ENCODE results near the gene CLEC9A.

CLEC9A gene

DNA sequence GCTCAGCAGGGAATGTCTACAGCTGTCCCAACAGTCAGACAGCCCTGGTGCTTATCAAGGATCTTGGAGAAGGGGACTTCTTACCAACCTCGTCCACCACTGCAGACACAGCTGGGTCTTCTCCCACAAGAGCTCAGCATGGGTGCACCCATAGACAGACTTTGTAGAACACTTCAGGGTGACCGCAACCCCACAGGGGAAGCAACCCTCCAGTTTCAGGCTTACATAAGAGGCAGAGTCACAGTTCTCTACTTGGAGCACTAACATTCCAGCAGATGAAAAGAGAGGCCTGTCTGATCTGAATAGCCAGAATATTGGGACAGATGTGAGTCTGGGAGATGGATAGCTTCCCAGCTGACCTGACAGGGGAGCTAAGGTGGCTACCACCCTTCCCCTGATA lies 71.8 kb downstream of the CLEC9A start:
- TF ChIP-seq, protein P1, sequence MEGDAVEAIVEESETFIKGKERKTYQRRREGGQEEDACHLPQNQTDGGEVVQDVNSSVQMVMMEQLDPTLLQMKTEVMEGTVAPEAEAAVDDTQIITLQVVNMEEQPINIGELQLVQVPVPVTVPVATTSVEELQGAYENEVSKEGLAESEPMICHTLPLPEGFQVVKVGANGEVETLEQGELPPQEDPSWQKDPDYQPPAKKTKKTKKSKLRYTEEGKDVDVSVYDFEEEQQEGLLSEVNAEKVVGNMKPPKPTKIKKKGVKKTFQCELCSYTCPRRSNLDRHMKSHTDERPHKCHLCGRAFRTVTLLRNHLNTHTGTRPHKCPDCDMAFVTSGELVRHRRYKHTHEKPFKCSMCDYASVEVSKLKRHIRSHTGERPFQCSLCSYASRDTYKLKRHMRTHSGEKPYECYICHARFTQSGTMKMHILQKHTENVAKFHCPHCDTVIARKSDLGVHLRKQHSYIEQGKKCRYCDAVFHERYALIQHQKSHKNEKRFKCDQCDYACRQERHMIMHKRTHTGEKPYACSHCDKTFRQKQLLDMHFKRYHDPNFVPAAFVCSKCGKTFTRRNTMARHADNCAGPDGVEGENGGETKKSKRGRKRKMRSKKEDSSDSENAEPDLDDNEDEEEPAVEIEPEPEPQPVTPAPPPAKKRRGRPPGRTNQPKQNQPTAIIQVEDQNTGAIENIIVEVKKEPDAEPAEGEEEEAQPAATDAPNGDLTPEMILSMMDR (IDR thresholded peaks at IDR 0.05; ENCODE audit: insufficient read depth, low read length, missing control alignments), result no peak
- DNase-seq (ENCODE audit: low read depth, low spot score), result no peak
- ChIA-PET POLR2A (no interaction called here), CTCF (interaction anchor here (0.8 to 1.2 kb wide), 2 partner anchors 12 to 51 kb away, joined by 3 read pairs; no protein-coding TSS in a partner anchor)
- H3K4me3 ChIP-seq (ENCODE audit: low read depth, low read length), result no peak overlapping the region

DNA sequence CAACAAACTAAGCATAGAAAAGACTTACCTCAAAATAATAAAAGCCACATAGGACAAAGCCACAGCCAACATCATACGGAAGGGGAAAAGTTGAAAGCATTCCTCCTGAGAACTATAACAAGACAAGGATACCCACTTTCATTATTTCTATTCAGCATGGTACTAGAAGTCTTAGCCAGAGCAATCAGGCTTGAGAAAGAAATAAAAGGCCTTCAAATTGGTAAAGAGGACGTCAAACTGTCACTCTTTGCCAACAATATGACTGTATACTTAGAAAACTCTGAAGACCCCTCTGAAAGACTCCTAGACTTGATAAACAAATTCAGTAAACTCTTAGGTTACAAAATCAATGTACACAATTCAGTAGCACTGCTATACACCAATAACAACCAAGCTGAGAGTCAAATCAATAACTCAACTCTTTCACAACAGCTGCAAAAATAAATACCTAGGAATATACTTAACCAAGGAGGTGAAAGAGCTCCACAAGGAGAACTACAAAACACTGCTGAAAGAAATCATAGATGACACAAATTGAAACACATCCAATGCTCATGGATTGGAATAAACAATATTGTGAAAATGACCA lies 79.9 kb downstream of the CLEC9A start:
- ChIA-PET POLR2A (no interaction called here), CTCF (no interaction called here)
- H3K4me3 ChIP-seq (ENCODE audit: low read depth, low read length), result no peak overlapping the region
- TF ChIP-seq, protein P1 (IDR thresholded peaks at IDR 0.05; ENCODE audit: insufficient read depth, low read length, missing control alignments), result no peak
- DNase-seq (ENCODE audit: low read depth, low spot score), result no peak

DNA sequence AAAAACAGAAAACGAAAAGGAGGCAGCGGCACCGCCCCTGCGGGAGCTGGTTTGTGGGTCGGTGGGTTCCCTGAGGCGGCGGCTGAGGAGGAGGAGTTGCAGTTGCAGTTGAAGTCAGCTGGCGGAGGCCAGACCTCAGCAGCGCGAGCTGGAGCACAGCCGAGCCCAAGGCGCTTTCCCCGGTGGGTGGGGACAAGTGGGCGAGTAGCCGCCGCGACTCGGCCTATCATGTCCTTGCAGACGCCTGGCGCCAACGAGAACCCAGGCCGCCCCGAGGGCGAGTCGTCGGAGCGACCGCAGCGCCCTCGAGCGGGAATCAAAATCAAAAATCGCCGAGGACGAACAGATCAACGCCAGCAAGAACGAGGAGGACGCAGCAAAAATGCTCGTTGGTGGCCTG lies 81.0 kb downstream of the CLEC9A start:
- H3K4me3 ChIP-seq (ENCODE audit: low read depth, low read length), result no peak overlapping the region
- no peak for DNase-seq (ENCODE audit: low read depth, low spot score)
- CTCF ChIA-PET, result no interaction called here
- POLR2A ChIA-PET, result no interaction called here
- TF ChIP-seq, protein P1 (IDR thresholded peaks at IDR 0.05; ENCODE audit: insufficient read depth, low read length, missing control alignments), result no peak

DNA sequence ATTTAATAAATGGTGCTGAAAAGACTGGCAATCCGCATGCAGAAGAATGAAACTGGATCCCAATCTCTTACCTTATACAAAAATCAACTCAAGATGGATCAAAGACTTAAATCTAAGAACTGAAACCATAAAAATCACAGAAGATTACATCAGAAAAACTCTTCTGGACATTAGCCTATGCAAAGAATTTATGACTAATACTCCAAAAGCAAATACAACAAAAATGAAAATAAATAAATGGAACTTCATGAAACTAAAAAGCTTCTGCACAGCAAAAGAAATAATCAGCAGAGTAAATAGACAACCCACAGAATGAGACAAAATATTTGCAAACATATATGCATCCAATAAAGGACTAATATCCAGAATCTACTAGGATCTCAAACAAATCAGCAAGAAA lies 82.6 kb downstream of the CLEC9A start:
- CTCF ChIA-PET, result no interaction called here
- TF ChIP-seq, protein P1 (IDR thresholded peaks at IDR 0.05; ENCODE audit: insufficient read depth, low read length, missing control alignments), result no peak
- H3K4me3 ChIP-seq (ENCODE audit: low read depth, low read length), result no peak overlapping the region
- DNase-seq (ENCODE audit: low read depth, low spot score), result no peak
- POLR2A ChIA-PET, result no interaction called here

GRCh38 chr12:10113920-10114319 lies 83.4 kb downstream of the CLEC9A start:
- TF ChIP-seq, protein P1 (IDR thresholded peaks at IDR 0.05; ENCODE audit: insufficient read depth, low read length, missing control alignments), result no peak
- DNase-seq (ENCODE audit: low read depth, low spot score), result no peak
- no peak overlapping the region for H3K4me3 ChIP-seq (ENCODE audit: low read depth, low read length)
- ChIA-PET POLR2A (no interaction called here), CTCF (interaction anchor here (1.4 kb wide), 1 partner anchor 11 kb away, joined by 3 read pairs; no protein-coding TSS in a partner anchor)

- TF ChIP-seq, protein P1 (IDR thresholded peaks at IDR 0.05; ENCODE audit: insufficient read depth, low read length, missing control alignments), result no peak
- no peak for DNase-seq (ENCODE audit: low read depth, low spot score)
- H3K4me3 ChIP-seq (ENCODE audit: low read depth, low read length), result no peak overlapping the region
- ChIA-PET POLR2A (no interaction called here), CTCF (no interaction called here)
These were observed 84.8 kb downstream of the CLEC9A start for GRCh38 chr12:10115311-10115710.

Measured in AG04449 (cell line).